GM23338 (cell line): ENCODE data around the gene R3HDM1. TPM values are rescaled to one million over a fixed set of nuclear protein-coding genes. Genes with fewer than 3 reads are reported as not detected.

Experiments
- ATAC-seq: fragments of 200-7000 bp; cut with Tn5 transposase; 3 replicates; pipeline ENCODE4 v1.9.1; 2020
- DNase-seq: peaks from one replicate; pipeline ENCODE4 v3.0.0-alpha.2; 2015; ENCODE audit warnings: low spot score
- H2AFZ ChIP-seq: fragments of 200-600 bp; sonication (generic); 2 replicates; pipeline ENCODE4 v1.8.0; 2016; ENCODE audit warnings: antibody characterized with exemption, mild to moderate bottlenecking, moderate library complexity
- H3F3A ChIP-seq: fragments of 200-600 bp; sonication (generic); replicated peaks from 2 replicates; pipeline ENCODE4 v1.8.0; 2017; ENCODE audit warnings: antibody characterized with exemption, mixed run types, low read depth
- H3K27ac ChIP-seq: fragments of 200-600 bp; sonication (generic); 2 replicates; pipeline ENCODE4 v1.6.1; 2016; ENCODE audit warnings: low read depth
- H3K27me3 ChIP-seq: fragments of 200-600 bp; sonication (generic); 2 replicates; pipeline ENCODE4 v1.8.0; 2016; ENCODE audit warnings: mild to moderate bottlenecking, mixed run types, moderate library complexity; ENCODE audit not compliant: insufficient read depth
- H3K36me3 ChIP-seq: fragments of 200-600 bp; sonication (generic); 2 replicates; pipeline ENCODE4 v1.8.0; 2016; ENCODE audit warnings: mild to moderate bottlenecking; ENCODE audit not compliant: insufficient read depth
- H3K4me1 ChIP-seq: fragments of 200-600 bp; sonication (generic); 2 replicates; pipeline ENCODE4 v1.8.0; 2016; ENCODE audit warnings: mild to moderate bottlenecking, moderate library complexity; ENCODE audit not compliant: insufficient read depth
- H3K4me2 ChIP-seq: fragments of 200-600 bp; sonication (generic); 2 replicates; pipeline ENCODE4 v1.7.1; 2017; ENCODE audit warnings: mixed run types
- H3K4me3 ChIP-seq: fragments of 200-600 bp; sonication (generic); 2 replicates; pipeline ENCODE4 v1.6.1; 2016; ENCODE audit warnings: mixed run types
- H3K79me2 ChIP-seq: fragments of 200-600 bp; sonication (generic); replicated peaks from 2 replicates; pipeline ENCODE4 v1.8.0; 2017; ENCODE audit warnings: mild to moderate bottlenecking; ENCODE audit not compliant: insufficient read depth
- H3K9me2 ChIP-seq: fragments of 200-600 bp; sonication (generic); 2 replicates; pipeline ENCODE4 v1.8.0; 2017; ENCODE audit not compliant: insufficient read depth
- H4K20me1 ChIP-seq: fragments of 200-600 bp; sonication (generic); replicated peaks from 2 replicates; pipeline ENCODE4 v1.8.0; 2017; ENCODE audit warnings: mild to moderate bottlenecking; ENCODE audit not compliant: insufficient read depth
- H3K27ac Mint-ChIP-seq: 2 replicates; pipeline ENCODE4 v1.8.0; 2020; ENCODE audit warnings: inconsistent platforms, mild to moderate bottlenecking, moderate library complexity, mixed read lengths
- H3K27me3 Mint-ChIP-seq: 3 replicates; pipeline ENCODE4 v1.8.0; 2022; ENCODE audit warnings: low read depth, mild to moderate bottlenecking, moderate library complexity, mixed read lengths, inconsistent platforms; ENCODE audit not compliant: insufficient read depth, poor library complexity
- H3K36me3 Mint-ChIP-seq: 3 replicates; pipeline ENCODE4 v1.8.0; 2021; ENCODE audit warnings: low read depth, mild to moderate bottlenecking, inconsistent platforms, moderate library complexity, mixed read lengths
- H3K4me1 Mint-ChIP-seq: 3 replicates; pipeline ENCODE4 v1.8.0; 2020; ENCODE audit warnings: mild to moderate bottlenecking, inconsistent platforms, mixed read lengths
- H3K4me3 Mint-ChIP-seq: 3 replicates; pipeline ENCODE4 v1.8.0; 2021; ENCODE audit warnings: moderate library complexity, mild to moderate bottlenecking, inconsistent platforms, mixed read lengths
- H3K9me3 Mint-ChIP-seq: 3 replicates; pipeline ENCODE4 v1.8.0; 2020; ENCODE audit warnings: moderate library complexity, mild to moderate bottlenecking, inconsistent platforms, mixed read lengths
- CREB1 ChIP-seq: fragments of 250-450 bp; sonication (Bioruptor Pico); IDR thresholded peaks from 2 replicates; pipeline ENCODE4 v1.5.0; 2020; ENCODE audit warnings: low read depth, mild to moderate bottlenecking, moderate library complexity
- CTCF ChIP-seq, 2 experiments: fragments of 200-600 bp in 1 of 2; sonication (generic) in 1 of 2; conservative IDR thresholded peaks; 2 replicates each; pipeline versions ENCODE4 v1.5.1 to v1.6.1; 2016 to 2017; ENCODE audit warnings: antibody characterized with exemption in 2 of 2, low read depth in 2 of 2, mild to moderate bottlenecking in 2 of 2, moderate library complexity in 1 of 2
- ETS1 ChIP-seq: IDR thresholded peaks from 2 replicates; pipeline ENCODE4 v1.6.1; 2016; ENCODE audit warnings: antibody characterized with exemption
- EZH2 ChIP-seq: fragments of 200-600 bp; sonication (generic); IDR thresholded peaks from one replicate; pipeline ENCODE4 v1.8.0; 2017; ENCODE audit warnings: antibody characterized with exemption, mild to moderate bottlenecking, low read depth; ENCODE audit not compliant: unreplicated experiment
- EZH2phosphoT487 ChIP-seq: fragments of 200-600 bp; sonication (generic); IDR thresholded peaks from one replicate; pipeline ENCODE4 v1.8.1; 2018; ENCODE audit warnings: antibody characterized with exemption; ENCODE audit not compliant: unreplicated experiment
- NANOG ChIP-seq: IDR thresholded peaks from 2 replicates; pipeline ENCODE4 v1.6.1; 2016; ENCODE audit warnings: antibody characterized with exemption, borderline replicate concordance
- POLR2AphosphoS5 ChIP-seq: IDR thresholded peaks from 2 replicates; pipeline ENCODE4 v1.6.1; 2016; ENCODE audit warnings: antibody characterized with exemption, low read depth
- STAT1 ChIP-seq: IDR thresholded peaks from one replicate; pipeline ENCODE4 v1.6.1; 2016; ENCODE audit warnings: antibody characterized with exemption; ENCODE audit not compliant: unreplicated experiment
- ZNF114 ChIP-seq: fragments of 250-450 bp; sonication (Bioruptor Pico); IDR thresholded peaks from 2 replicates; pipeline ENCODE4 v1.5.0; 2020; ENCODE audit warnings: mild to moderate bottlenecking, moderate library complexity
- ZNF331 ChIP-seq: fragments of 250-450 bp; sonication (Bioruptor Pico); IDR thresholded peaks from 2 replicates; pipeline ENCODE4 v1.5.0; 2020; ENCODE audit warnings: low read depth, mild to moderate bottlenecking, moderate library complexity
- ZNF462 ChIP-seq: fragments of 250-450 bp; sonication (Bioruptor Pico); IDR thresholded peaks from 2 replicates; pipeline ENCODE4 v1.5.0; 2020; ENCODE audit warnings: mild to moderate bottlenecking, moderate library complexity
- polyA plus RNA-seq: library from polyadenylated mRNA; unstranded; fragments of >200 nt; fragmentation: Nextera tagmentation; extraction: Ambion mirVana; gene quantifications from 2 replicates; pipeline ENCODE4 v1.2.1, GENCODE V29; 2016
- total RNA-seq: library from RNA; depleted of rRNA; stranded (reverse); fragments of >200 nt; shearing (Covaris generic); gene quantifications from 2 replicates; pipeline ENCODE4 v1.2.3, GENCODE V29; 2014

The R3HDM1 gene
- total and polyA plus RNA-seq, 2 experiments from 2014 or later: 63.1 to 88.8 TPM

GRCh38 chr2:135546436-135546835 is 15.2 kb downstream of the R3HDM1 start (continued):
- no peak for TF ChIP-seq CTCF (conservative IDR thresholded peaks at IDR 0.05; ENCODE audit: low read depth in 2 of 2)
- TF ChIP-seq EZH2phosphoT487: no peak
- no peak for TF ChIP-seq NANOG
- TF ChIP-seq ZNF114 (CRISPR knock-in tag): no peak
- no peak for TF ChIP-seq ZNF331 (CRISPR knock-in tag)

GRCh38 chr2:135547311-135547710 is 16.0 kb downstream of the R3HDM1 start:
- peaks cover 7% of the 10 kb centered on the region; the same call in 2 of the 3 replicates for H3K4me1 Mint-ChIP-seq
- H3K79me2 ChIP-seq: peaks cover 100% of the 10 kb centered on the region
- H3K36me3 Mint-ChIP-seq: 0 out of 3 replicates have a peak, but pooled peaks cover 3% of the 10 kb centered on the region
- H2AFZ ChIP-seq: no peak overlapping the region
- peaks cover 8% of the 10 kb centered on the region for H3K4me1 ChIP-seq
- no peaks in the 10 kb centered on the region for H3K36me3 ChIP-seq
- no peaks in the 10 kb centered on the region for H3K27me3 Mint-ChIP-seq
- H3K9me3 Mint-ChIP-seq: no peaks in the 10 kb centered on the region
- TF ChIP-seq ETS1: no peak
- no peak for TF ChIP-seq STAT1
- TF ChIP-seq POLR2AphosphoS5: no peak
- no peak for TF ChIP-seq CREB1 (CRISPR knock-in tag)
- no peak for TF ChIP-seq EZH2
- TF ChIP-seq ZNF462 (CRISPR knock-in tag): no peak
- no peak for TF ChIP-seq ZNF114 (CRISPR knock-in tag)
- TF ChIP-seq NANOG: no peak
- no peak overlapping the region for H3K4me3 Mint-ChIP-seq
- H3K27ac Mint-ChIP-seq: no peak overlapping the region
- no peak overlapping the region for H3K4me3 ChIP-seq
- no peak overlapping the region for H3K27ac ChIP-seq
- no peaks in the 10 kb centered on the region for H3K9me2 ChIP-seq
- ATAC-seq (no peak), DNase-seq (no peak)
- H4K20me1 ChIP-seq: peaks cover 6% of the 10 kb centered on the region
- H3F3A ChIP-seq: no peaks in the 10 kb centered on the region
- H3K27me3 ChIP-seq: no peaks in the 10 kb centered on the region
- no peak overlapping the region for H3K4me2 ChIP-seq
